Stimulated activated CD8-positive, alpha-beta memory T cell treated with anti-CD3 and anti-CD28 coated beads, Interleukin-15, amount 100 ng/mL, for 1 hour (primary cell): ENCODE measurements around the gene IFI16.
"Not testable (repeated sequence)": the region's sequence is repeated elsewhere in the genome, so short reads cannot be mapped to it uniquely, and the experiment has no call there.

ENCODE experiments used
- DNase-seq: peaks from one replicate; pipeline ENCODE4 v3.0.0-alpha.2; 2020; ENCODE audit warnings: low read depth

Gene IFI16

DNA sequence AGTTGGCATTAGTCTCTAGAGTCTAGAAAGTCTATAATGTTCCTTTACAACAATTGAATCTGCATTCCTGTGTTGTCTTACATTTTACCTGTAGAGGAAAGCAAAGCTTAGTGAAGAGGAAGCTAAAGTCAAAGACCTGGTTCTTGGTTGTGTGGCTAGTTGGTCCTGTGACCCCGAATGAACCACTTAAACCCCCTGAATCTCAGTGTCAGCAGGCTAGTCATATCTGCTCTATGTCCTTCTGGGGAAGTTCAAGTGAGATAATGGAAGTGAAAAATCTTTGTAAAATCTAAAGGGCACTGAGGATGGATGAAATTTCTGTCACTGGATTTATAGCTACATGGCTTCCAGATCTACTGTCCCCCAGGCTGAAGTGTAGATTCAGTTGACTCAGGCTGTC, 90.9 kb downstream of the IFI16 start:
- DNase-seq, result no peak

- not testable (repeated sequence) for DNase-seq
Measured at GRCh38 chr1:159103021-159103420, 93.3 kb downstream of the IFI16 start.
